SK-N-SH (cell line): Measurements from ENCODE around the gene GNB2. TPM values are rescaled to one million over a fixed set of nuclear protein-coding genes. Genes with fewer than 3 reads are reported as not detected.

Experiments
- CTCF ChIA-PET: fragments of 300-600, 350-600 bp; formaldehyde crosslinking; extraction: SDS; loops from one replicate; lab custom pipeline; 2021; lab: Yijun Ruan, JAX
- POLR2A ChIA-PET: fragments of 350-600 bp; sonication (Branson Sonifier 250); formaldehyde crosslinking; extraction: SDS; loops from one replicate; lab custom pipeline; 2020; ENCODE audit warnings: antibody characterized with exemption, inconsistent platforms; lab: Yijun Ruan, JAX
- DNase-seq: peaks from one replicate; pipeline ENCODE4 v3.0.0; 2012
- H2AFZ ChIP-seq: fragments of 200-600 bp; sonication (generic); 2 replicates; pipeline ENCODE4 v1.8.1; 2016; ENCODE audit warnings: antibody characterized with exemption, mild to moderate bottlenecking, low read depth
- H3F3A ChIP-seq: fragments of 200-600 bp; sonication (generic); replicated peaks from 2 replicates; pipeline ENCODE3; 2016; ENCODE audit warnings: antibody characterized with exemption, mild to moderate bottlenecking; ENCODE audit not compliant: insufficient read depth
- H3K27ac ChIP-seq, 2 experiments: fragments of 200-500 bp in 1 of 2; fragments of 200-600 bp in 1 of 2; sonication (Bioruptor generic) in 1 of 2; sonication (generic), shearing (Covaris generic) in 1 of 2; 2 replicates each; pipeline versions ENCODE4 v1.5.1 to v1.6.1; 2014 to 2016; ENCODE audit warnings: low read depth in 2 of 2, inconsistent platforms in 1 of 2, low read length in 1 of 2, mild to moderate bottlenecking in 1 of 2, mixed read lengths in 1 of 2
- H3K27me3 ChIP-seq: fragments of 200-600 bp; sonication (generic), shearing (Covaris generic); 2 replicates; pipeline ENCODE4 v1.6.1; 2016; ENCODE audit warnings: mixed run types; ENCODE audit not compliant: insufficient read depth
- H3K36me3 ChIP-seq, 2 experiments: fragments of 200-500 bp in 1 of 2; fragments of 200-600 bp in 1 of 2; sonication (Bioruptor generic) in 1 of 2; sonication (generic) in 1 of 2; replicated peaks in 1 of 2; 2 replicates each; pipeline versions ENCODE3 to v1.5.1; 2014 to 2016; ENCODE audit warnings: low read length in 1 of 2, mild to moderate bottlenecking in 1 of 2; ENCODE audit not compliant: insufficient read depth in 2 of 2, control insufficient read depth in 1 of 2
- H3K4me1 ChIP-seq, 2 experiments: fragments of 200-500 bp in 1 of 2; fragments of 200-600 bp in 1 of 2; sonication (Bioruptor generic) in 1 of 2; sonication (generic), shearing (Covaris generic) in 1 of 2; 2 replicates each; pipeline versions ENCODE4 v1.5.1 to v1.6.1; 2014 to 2016; ENCODE audit warnings: low read depth in 1 of 2, low read length in 1 of 2, mixed run types in 1 of 2; ENCODE audit not compliant: insufficient read depth in 2 of 2, control insufficient read depth in 1 of 2
- H3K4me2 ChIP-seq: fragments of 200-600 bp; sonication (generic), shearing (Covaris generic); 2 replicates; pipeline ENCODE4 v1.6.1; 2017; ENCODE audit warnings: mixed run types
- H3K4me3 ChIP-seq, 2 experiments: fragments of 200-500 bp in 1 of 2; fragments of 200-600 bp in 1 of 2; sonication (Bioruptor generic) in 1 of 2; sonication (generic), shearing (Covaris generic) in 1 of 2; 2 replicates each; pipeline versions ENCODE4 v1.5.1 to v1.8.1; 2014 to 2016; ENCODE audit warnings: low read depth in 2 of 2, inconsistent platforms in 1 of 2, low read length in 1 of 2, mild to moderate bottlenecking in 1 of 2, mixed read lengths in 1 of 2, moderate library complexity in 1 of 2
- H3K79me2 ChIP-seq: fragments of 200-600 bp; sonication (generic); 2 replicates; pipeline ENCODE4 v1.8.1; 2017; ENCODE audit warnings: mild to moderate bottlenecking; ENCODE audit not compliant: insufficient read depth
- H3K9ac ChIP-seq: fragments of 200-600 bp; sonication (generic); 2 replicates; pipeline ENCODE4 v1.6.1; 2017; ENCODE audit warnings: mixed run types
- H3K9me2 ChIP-seq: fragments of 200-600 bp; sonication (generic); 2 replicates; pipeline ENCODE4 v1.6.1; 2017; ENCODE audit warnings: mixed run types
- H3K9me3 ChIP-seq: fragments of 200-600 bp; sonication (generic); 2 replicates; pipeline ENCODE4 v1.6.1; 2017; ENCODE audit warnings: mixed run types, mild to moderate bottlenecking, moderate library complexity
- H4K20me1 ChIP-seq: fragments of 200-600 bp; sonication (generic); 2 replicates; pipeline ENCODE4 v1.6.1; 2017; ENCODE audit warnings: mild to moderate bottlenecking, mixed run types; ENCODE audit not compliant: insufficient read depth
- CTCF ChIP-seq: fragments of 200-600 bp; sonication (generic); IDR thresholded peaks from 2 replicates; pipeline ENCODE4 v1.6.1; 2017; ENCODE audit warnings: antibody characterized with exemption, mild to moderate bottlenecking, moderate library complexity
- EP300 ChIP-seq, 2 experiments: IDR thresholded peaks; 2 replicates each; pipeline versions ENCODE4 v1.4.0 to v1.6.1; 2012; ENCODE audit warnings: borderline replicate concordance in 1 of 2, low read depth in 1 of 2, low read length in 1 of 2
- GATA2 ChIP-seq: sonication (generic); formaldehyde crosslinking; IDR thresholded peaks from 2 replicates; pipeline ENCODE4 v1.5.0; 2020; ENCODE audit warnings: mild to moderate bottlenecking, missing genetic modification reagents
- JUND ChIP-seq: IDR thresholded peaks from 2 replicates; pipeline ENCODE4 v1.4.0; 2012
- NFIC ChIP-seq: IDR thresholded peaks from 2 replicates; pipeline ENCODE4 v1.4.0; 2012; ENCODE audit warnings: borderline replicate concordance
- NRF1 ChIP-seq: IDR thresholded peaks from 2 replicates; pipeline ENCODE4 v1.6.1; 2012; ENCODE audit warnings: low read depth, mild to moderate bottlenecking, low read length
- POLR2AphosphoS5 ChIP-seq: IDR thresholded peaks from 2 replicates; pipeline ENCODE4 v1.6.1; 2012; ENCODE audit warnings: low read depth, low read length
- RAD21 ChIP-seq: IDR thresholded peaks from 2 replicates; pipeline ENCODE4 v1.6.1; 2012; ENCODE audit warnings: mild to moderate bottlenecking, low read length
- RXRA ChIP-seq: IDR thresholded peaks from 2 replicates; pipeline ENCODE4 v1.4.0; 2012; ENCODE audit warnings: low read depth, mild to moderate bottlenecking, borderline replicate concordance
- SIN3A ChIP-seq: IDR thresholded peaks from 2 replicates; pipeline ENCODE4 v1.6.1; 2012; ENCODE audit warnings: low read depth, mild to moderate bottlenecking, low read length, moderate library complexity, borderline replicate concordance
- SMC3 ChIP-seq: IDR thresholded peaks from 2 replicates; pipeline ENCODE4 v1.6.1; 2012; ENCODE audit warnings: low read depth, low read length, improper control_type of control experiment
- TAF1 ChIP-seq: IDR thresholded peaks from 2 replicates; pipeline ENCODE4 v1.6.1; 2012; ENCODE audit warnings: low read depth, mild to moderate bottlenecking, low read length, moderate library complexity, borderline replicate concordance
- YY1 ChIP-seq: IDR thresholded peaks from 2 replicates; pipeline ENCODE4 v1.4.0; 2012; ENCODE audit warnings: low read depth, mild to moderate bottlenecking
- WGBS: methylation state at CpG from one replicate; pipeline ENCODE4 v1.1.6; 2017; ENCODE audit warnings: low lambda C conversion rate; 5-methylcytosine and 5-hydroxymethylcytosine counted together
- polyA plus RNA-seq, 3 experiments: library from polyadenylated mRNA; depleted of rRNA; stranded (reverse); fragments of >200 nt; gene quantifications; 2 replicates each; pipeline ENCODE4 v1.2.3, GENCODE V29; 2012

Gene GNB2
- polyA plus RNA-seq, 1 of the 3 experiments (the other 2 are of a cell fraction), result 398 TPM

GRCh38 chr7:100686822-100687211 is 13.3 kb downstream of the GNB2 start:
- Histone ChIP-seq H3K4me3 (no peak overlapping the region), H3K9ac (no peak overlapping the region), H3K4me2 (no peak overlapping the region), H3K36me3 (peaks cover 15 to 76% of the 10 kb centered on the region in 2 experiments), H3K27ac (no peak overlapping the region), H3K79me2 (peaks cover 37% of the 10 kb centered on the region), H4K20me1 (peaks cover 47% of the 10 kb centered on the region), H2AFZ (no peak overlapping the region), H3K9me3 (no peaks in the 10 kb centered on the region), H3F3A (peaks cover 13% of the 10 kb centered on the region), H3K4me1 (peaks cover 7 to 10% of the 10 kb centered on the region in 2 experiments; a peak in 2 of 4 replicates), H3K27me3 (no peaks in the 10 kb centered on the region), H3K9me2 (no peaks in the 10 kb centered on the region)
- WGBS, result 92% methylated on average over 17 of the region's 17 CpGs
- ChIA-PET POLR2A (no interaction called here), CTCF (interaction anchor here (1.0 to 3.5 kb wide), 3 partner anchors 12 to 168 kb away, joined by 3 to 23 read pairs (median 3); partner anchors contain the start of gene POP7)
- no peak for DNase-seq
- no peak for TF ChIP-seq EP300 (IDR thresholded peaks at IDR 0.05; ENCODE audit: borderline replicate concordance in 1 of 2, low read depth in 1 of 2, low read length in 1 of 2)

GRCh38 chr7:100687261-100687660 is 13.7 kb downstream of the GNB2 start:
- Histone ChIP-seq H3K27ac (no peak overlapping the region), H3K9ac (no peak overlapping the region), H3K9me3 (no peaks in the 10 kb centered on the region), H3K4me3 (no peak overlapping the region), H3K79me2 (peaks cover 41% of the 10 kb centered on the region), H3K27me3 (no peaks in the 10 kb centered on the region), H4K20me1 (peaks cover 48% of the 10 kb centered on the region), H3F3A (peaks cover 13% of the 10 kb centered on the region), H3K9me2 (no peaks in the 10 kb centered on the region), H3K4me1 (peaks cover 11 to 15% of the 10 kb centered on the region in 2 experiments), H3K4me2 (no peak overlapping the region), H2AFZ (no peak overlapping the region), H3K36me3 (peaks cover 13 to 72% of the 10 kb centered on the region in 2 experiments)
- ChIA-PET POLR2A (no interaction called here), CTCF (interaction anchor here (8.3 to 11.0 kb wide), 3 partner anchors 17 to 124 kb away, joined by 108 to 147 read pairs (median 119); partner anchors contain the start of genes MOSPD3 and POP7)
- WGBS, result 95% methylated on average over 21 of the region's 22 CpGs
- no peak for TF ChIP-seq JUND
- no peak for TF ChIP-seq POLR2AphosphoS5
- TF ChIP-seq SMC3, result no peak
- no peak for TF ChIP-seq NRF1
- TF ChIP-seq YY1, result no peak
- no peak for TF ChIP-seq RXRA
- no peak for TF ChIP-seq SIN3A
- no peak for TF ChIP-seq GATA2
- no peak for TF ChIP-seq NFIC
- TF ChIP-seq CTCF, result no peak
- no peak for TF ChIP-seq TAF1
- TF ChIP-seq RAD21, result no peak
- no peak for DNase-seq
